AG04449 (cell line): ENCODE measurements around the gene CPA5.

Source experiments
- CTCF ChIA-PET: fragments of 350-600 bp; formaldehyde crosslinking; extraction: SDS; loops from one replicate; lab custom pipeline; 2021; ENCODE audit warnings: antibody characterized with exemption; lab: Yijun Ruan, JAX
- POLR2A ChIA-PET: fragments of 400-600, 350-600 bp; formaldehyde crosslinking; extraction: SDS; loops from one replicate; lab custom pipeline; 2020; ENCODE audit warnings: antibody characterized with exemption, inconsistent platforms; lab: Yijun Ruan, JAX
- DNase-seq: peaks from one replicate; pipeline ENCODE4 v3.0.0-alpha.2; 2010; ENCODE audit warnings: low read depth, low spot score
- H3K4me3 ChIP-seq: 2 replicates; pipeline ENCODE4 v1.5.1; 2011; ENCODE audit warnings: low read depth, mild to moderate bottlenecking, control low read depth, low read length
- TF ChIP-seq, protein P1 (sequence below): IDR thresholded peaks from one replicate; pipeline ENCODE4 v1.5.1; 2011; ENCODE audit warnings: mild to moderate bottlenecking, moderate library complexity, low read length, control low read depth, inconsistent platforms; ENCODE audit not compliant: insufficient read depth; ENCODE audit errors: missing control alignments

CPA5 gene

DNA sequence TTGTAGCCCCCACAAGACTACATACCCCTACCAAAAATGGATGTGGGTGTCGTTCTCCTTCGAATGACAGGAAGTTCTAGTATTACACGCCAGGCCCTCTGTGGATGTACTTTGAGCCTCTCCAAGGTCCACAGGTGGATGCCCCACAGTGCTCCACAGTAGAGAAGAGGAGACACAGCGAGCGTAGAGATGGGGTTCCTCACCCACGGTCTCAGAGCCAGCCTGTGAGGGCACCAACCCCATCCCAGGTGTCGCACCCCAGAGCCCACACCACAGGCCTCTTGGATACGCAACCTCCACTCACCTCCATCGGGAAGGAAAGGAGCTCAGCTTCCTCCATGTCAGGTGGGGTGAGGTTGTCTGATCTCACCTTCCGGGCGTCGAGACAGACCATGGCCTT lies 2.3 kb downstream of the CPA5 start:
- no peak for DNase-seq
- TF ChIP-seq, protein P1, sequence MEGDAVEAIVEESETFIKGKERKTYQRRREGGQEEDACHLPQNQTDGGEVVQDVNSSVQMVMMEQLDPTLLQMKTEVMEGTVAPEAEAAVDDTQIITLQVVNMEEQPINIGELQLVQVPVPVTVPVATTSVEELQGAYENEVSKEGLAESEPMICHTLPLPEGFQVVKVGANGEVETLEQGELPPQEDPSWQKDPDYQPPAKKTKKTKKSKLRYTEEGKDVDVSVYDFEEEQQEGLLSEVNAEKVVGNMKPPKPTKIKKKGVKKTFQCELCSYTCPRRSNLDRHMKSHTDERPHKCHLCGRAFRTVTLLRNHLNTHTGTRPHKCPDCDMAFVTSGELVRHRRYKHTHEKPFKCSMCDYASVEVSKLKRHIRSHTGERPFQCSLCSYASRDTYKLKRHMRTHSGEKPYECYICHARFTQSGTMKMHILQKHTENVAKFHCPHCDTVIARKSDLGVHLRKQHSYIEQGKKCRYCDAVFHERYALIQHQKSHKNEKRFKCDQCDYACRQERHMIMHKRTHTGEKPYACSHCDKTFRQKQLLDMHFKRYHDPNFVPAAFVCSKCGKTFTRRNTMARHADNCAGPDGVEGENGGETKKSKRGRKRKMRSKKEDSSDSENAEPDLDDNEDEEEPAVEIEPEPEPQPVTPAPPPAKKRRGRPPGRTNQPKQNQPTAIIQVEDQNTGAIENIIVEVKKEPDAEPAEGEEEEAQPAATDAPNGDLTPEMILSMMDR, result no peak
- no peak overlapping the region for H3K4me3 ChIP-seq
- ChIA-PET POLR2A (no interaction called here), CTCF (no interaction called here)

DNA sequence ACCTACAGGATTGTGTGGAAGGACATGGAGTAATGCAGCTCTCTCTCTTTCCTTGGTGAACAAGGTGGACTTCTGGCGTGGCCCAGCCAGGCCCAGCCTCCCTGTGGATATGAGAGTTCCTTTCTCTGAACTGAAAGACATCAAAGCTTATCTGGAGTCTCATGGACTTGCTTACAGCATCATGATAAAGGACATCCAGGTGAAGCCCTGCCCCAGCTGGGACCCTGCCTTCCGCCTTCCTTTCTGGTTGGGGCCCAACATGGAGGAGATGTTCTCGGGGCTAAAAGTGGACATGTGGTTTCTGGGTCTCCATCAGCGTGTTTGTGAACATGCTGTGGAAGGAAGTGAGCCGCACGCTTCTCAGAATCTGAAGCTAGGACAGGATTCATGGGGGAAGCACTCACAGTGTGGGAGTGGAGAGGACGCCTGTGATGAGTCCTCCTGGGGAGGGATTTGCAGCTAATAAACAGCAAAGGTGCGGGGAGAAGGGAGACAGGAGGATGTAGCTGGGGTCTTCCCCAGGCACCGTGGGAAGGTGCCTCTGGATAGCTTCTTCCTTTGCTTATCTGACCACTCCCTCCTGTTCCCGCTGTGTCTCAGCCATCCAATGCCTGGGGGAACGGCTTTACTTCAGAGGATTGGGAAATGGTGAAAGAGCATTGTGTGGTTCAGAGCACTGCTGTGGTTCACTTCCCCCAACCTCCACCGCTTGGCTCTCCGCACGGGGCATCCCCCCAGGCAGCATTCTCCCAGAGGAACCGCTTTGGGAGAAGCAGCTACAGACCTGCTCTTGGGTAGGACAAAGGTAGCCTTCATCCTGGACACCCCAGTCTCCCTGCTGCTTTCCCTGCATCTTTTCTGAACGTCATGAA lies 5.5 kb downstream of the CPA5 start:
- TF ChIP-seq, protein P1, result no peak
- no peak overlapping the region for H3K4me3 ChIP-seq
- ChIA-PET POLR2A (interaction anchor here (0.6 to 0.7 kb wide), 2 partner anchors 58 to 192 kb away, joined by 3 read pairs; no protein-coding TSS in a partner anchor), CTCF (interaction anchor here (1.0 to 1.2 kb wide), 2 partner anchors 17 to 81 kb away, joined by 3 read pairs; no protein-coding TSS in a partner anchor)
- no peak for DNase-seq

DNA sequence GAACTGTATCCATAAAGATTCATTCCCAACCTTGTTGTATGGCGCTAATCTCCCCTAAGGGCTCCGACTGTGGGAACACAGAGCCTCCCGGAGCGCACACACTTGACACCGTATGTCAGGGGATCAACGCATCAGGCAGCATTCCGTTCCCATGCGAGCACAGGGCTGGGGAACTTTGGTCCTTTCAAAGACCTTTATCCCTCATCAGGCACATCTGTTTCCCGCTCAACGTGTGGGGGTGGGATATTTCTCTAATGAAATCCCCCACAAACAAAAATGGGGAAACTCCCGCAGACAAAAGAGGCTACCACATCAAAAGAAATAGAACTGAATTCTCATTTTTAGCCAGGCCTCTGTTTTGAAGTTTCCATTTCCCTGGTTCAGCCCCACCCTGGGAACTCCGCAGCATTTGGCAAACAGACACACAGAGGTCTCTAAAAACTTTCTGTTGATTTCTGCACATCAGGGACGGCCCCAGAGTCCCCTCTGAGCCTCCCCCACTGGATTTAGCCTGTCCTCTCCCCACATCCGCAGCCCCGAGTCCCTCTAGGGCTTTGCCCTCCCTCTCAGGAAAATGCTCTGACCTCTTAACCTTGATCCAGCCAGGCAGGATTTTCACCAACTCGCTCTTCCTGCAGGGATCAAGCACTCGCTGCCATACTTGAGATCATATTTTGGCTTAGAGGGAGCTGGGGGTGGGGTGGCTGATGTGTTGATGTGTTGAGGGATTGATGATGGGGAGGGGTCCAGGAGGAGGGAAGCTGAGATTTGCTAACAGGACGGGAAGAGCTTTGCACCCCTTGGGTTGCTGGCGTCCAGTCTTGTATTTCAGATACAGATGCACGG lies 6.6 kb downstream of the CPA5 start:
- POLR2A ChIA-PET, result no interaction called here
- CTCF ChIA-PET, result no interaction called here
- no peak overlapping the region for H3K4me3 ChIP-seq
- no peak for DNase-seq
- TF ChIP-seq, protein P1, result no peak

DNA sequence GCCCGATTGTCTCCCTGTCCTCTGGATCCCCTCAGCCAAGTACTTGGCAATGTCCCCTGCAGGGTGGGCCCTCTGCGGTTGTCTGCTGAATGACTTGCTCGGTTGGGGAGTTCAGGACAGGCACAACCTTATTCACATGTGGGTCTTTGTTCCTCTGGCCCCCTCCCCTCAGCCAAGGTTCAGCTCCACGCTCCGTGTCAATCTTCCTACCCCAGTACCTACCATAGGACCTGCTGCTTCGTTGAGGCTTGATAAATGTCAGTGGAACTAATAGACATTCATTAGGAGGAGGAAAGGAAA lies 7.1 kb downstream of the CPA5 start:
- DNase-seq, result no peak
- H3K4me3 ChIP-seq, result no peak overlapping the region
- ChIA-PET CTCF (no interaction called here), POLR2A (interaction anchor here (1.6 kb wide), 1 partner anchor 58 kb away, joined by 6 read pairs; the partner anchor contains the start of gene CPA4)
- TF ChIP-seq, protein P1, result no peak

DNA sequence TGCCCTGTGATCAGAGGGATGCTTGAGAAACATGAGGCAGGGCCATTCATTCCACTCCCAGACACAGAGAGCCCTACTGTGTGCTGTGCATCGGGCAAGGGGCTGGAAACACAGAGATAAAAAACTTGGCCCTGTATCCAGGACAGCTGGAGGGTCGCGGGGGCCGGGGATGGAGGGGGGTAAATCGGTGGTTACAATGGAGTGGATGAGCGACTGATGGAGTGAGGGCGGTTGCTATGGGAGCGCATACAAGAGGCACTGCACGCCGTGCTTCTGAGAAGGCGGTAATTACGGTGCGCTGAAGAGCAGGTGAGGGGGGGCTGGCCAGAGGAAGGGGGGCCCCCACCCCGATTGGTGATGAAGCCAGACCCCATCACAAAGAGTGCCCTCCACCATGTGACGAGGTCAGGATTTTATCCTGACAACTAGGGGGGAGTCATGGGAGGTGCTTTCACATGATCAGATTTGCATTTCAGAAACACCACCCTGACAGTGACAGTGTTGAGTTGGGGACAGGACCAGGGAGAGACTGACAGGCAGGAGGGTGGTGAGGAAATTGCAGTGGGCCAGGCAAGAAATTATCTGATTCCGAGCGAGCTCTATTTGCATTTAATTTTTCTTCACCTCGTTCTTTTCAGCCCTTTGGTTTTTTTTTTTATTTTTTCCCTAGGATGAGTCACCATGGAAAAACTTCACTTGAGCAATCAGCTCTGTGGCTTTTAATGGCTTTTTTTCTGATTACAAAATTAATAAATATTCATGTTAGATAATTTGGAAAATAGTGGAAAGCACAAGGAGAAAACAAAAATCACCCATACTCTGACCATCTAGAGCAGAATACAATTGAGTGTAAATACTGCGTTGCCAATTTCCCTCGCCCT lies 7.8 kb downstream of the CPA5 start:
- TF ChIP-seq, protein P1, result no peak
- CTCF ChIA-PET, result no interaction called here
- DNase-seq, result no peak
- H3K4me3 ChIP-seq, result no peak overlapping the region; the same call in 1 of the 2 replicates
- POLR2A ChIA-PET, result interaction anchor here (0.6 to 1.6 kb wide), 2 partner anchors 59 to 141 kb away, joined by 3 to 6 read pairs; partner anchors contain the start of gene CPA4
